RWPE1 (cell line): Measurements from ENCODE around the gene GPC5.

Experiments used
- CTCF ChIA-PET: fragments of 350-600 bp; sonication (Branson Sonifier 250); formaldehyde crosslinking; extraction: SDS; loops from one replicate; lab custom pipeline; 2021; lab: Yijun Ruan, JAX
- POLR2A ChIA-PET: fragments of 400-600 bp; formaldehyde crosslinking; extraction: SDS; loops from one replicate; lab custom pipeline; 2020; ENCODE audit warnings: antibody characterized with exemption; ENCODE audit not compliant: low non-redundant PET; lab: Yijun Ruan, JAX
- DNase-seq: peaks from one replicate; pipeline ENCODE4 v3.0.0; 2012; ENCODE audit warnings: low spot score
- H3K27ac ChIP-seq: fragments of 450-650 bp; 2 replicates; pipeline ENCODE4 v1.5.1; 2017
- CTCF ChIP-seq: fragments of 450-650 bp; conservative IDR thresholded peaks from 2 replicates; pipeline ENCODE4 v1.5.1; 2017; ENCODE audit warnings: low read depth, mild to moderate bottlenecking

The GPC5 gene

DNA sequence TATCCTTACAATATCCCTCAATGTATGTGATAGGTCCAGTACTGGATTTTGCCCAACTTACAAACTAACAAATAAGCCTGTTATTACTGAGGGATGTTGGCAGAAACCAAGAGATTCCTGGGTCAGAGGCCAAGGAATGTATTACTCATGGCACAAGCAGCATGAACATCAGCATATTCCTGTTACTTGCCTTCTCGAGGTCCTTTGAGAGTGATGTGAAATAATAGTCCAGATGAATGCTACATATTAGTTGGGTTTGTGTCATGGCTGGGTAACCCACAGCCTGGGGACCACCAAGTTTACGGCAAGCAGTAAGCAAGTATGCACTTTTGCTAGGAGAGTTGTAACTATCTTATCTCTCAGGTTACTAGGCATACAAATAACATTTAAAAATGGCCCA is 1443.7 kb downstream of the GPC5 start:
- H3K27ac ChIP-seq, result no peak overlapping the region
- ChIA-PET CTCF (no interaction called here), POLR2A (no interaction called here)
- no peak for TF ChIP-seq CTCF
- no peak for DNase-seq

GRCh38 chr13:92843549-92843948 is 1445.1 kb downstream of the GPC5 start:
- DNase-seq, result peak; percentile 15
- CTCF ChIA-PET, result no interaction called here
- TF ChIP-seq CTCF, result no peak
- H3K27ac ChIP-seq, result no peak overlapping the region
- POLR2A ChIA-PET, result no interaction called here

- ChIA-PET CTCF (no interaction called here), POLR2A (no interaction called here)
- H3K27ac ChIP-seq, result no peak overlapping the region
- TF ChIP-seq CTCF, result no peak
- DNase-seq, result no peak
These were observed 1451.0 kb downstream of the GPC5 start for GRCh38 chr13:92849381-92849780.

DNA sequence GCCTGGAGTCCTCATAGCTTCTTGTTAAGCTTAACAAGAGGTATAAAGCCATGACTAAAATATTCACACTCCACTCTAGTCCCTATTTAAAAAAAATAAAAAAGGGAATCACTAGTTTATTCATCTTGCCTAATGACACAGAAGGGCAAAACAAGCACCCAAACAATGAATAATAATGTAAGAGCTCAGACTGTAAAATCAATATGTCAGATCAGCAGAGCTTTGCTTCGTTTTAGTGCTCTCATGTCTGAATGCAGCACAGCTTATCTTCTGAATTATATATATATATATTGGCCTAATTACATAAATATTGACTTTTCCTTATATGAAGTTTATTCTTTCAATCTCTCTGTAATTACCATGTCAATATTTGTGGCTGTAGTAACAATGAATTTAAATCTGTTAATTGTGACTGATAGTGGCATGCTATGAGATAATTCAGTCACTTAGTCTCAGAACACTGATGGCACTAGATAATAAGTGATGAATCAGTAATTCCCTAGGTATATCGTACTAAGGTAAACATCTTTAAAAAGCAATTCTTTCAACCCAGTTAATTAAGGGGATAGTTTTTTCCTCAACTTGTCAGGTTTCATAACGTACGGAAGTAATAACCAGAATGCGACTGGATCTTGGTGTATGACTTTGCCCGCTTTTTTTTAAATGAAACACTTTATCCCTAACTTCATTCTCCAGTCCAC is 1466.3 kb downstream of the GPC5 start:
- DNase-seq, result no peak
- ChIA-PET CTCF (interaction anchor here (0.6 kb wide), 1 partner anchor 332 kb away, joined by 3 read pairs; no protein-coding TSS in a partner anchor), POLR2A (no interaction called here)
- no peak overlapping the region for H3K27ac ChIP-seq
- TF ChIP-seq CTCF, result no peak

- no peak overlapping the region for H3K27ac ChIP-seq
- no peak for TF ChIP-seq CTCF
- ChIA-PET CTCF (no interaction called here), POLR2A (no interaction called here)
- no peak for DNase-seq
These were observed 1474.6 kb downstream of the GPC5 start for GRCh38 chr13:92873029-92873428.

DNA sequence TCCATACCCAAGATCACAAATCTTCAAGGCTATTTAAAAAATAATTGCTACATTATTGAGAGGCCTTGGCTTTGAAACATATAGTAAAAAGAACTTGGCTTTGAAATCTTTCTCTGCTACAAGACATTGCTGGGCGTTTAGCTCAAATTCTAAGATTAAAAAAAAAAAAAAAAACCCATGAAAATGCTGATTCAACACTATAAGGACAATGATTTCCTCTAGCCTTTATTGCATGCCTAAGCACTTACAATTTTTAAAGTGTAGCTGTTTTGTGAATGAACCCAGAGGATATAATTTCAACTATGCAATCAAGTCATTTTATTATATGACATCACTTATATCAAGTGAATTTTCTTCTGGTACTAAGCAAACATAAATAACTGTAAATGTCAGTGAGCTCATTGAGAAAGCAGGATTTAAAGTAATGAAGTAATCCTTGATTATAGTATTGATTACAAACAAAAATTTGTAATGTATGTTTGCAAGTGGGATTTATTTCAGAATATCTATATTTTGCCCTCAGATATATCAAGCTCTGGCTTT is 1488.2 kb downstream of the GPC5 start:
- POLR2A ChIA-PET, result no interaction called here
- CTCF ChIA-PET, result no interaction called here

More for the DNA sequence above, 1488.2 kb downstream of the GPC5 start:
- no peak for TF ChIP-seq CTCF
- H3K27ac ChIP-seq, result no peak overlapping the region
- no peak for DNase-seq
